SK-N-SH treated with all-trans-retinoic acid at 6 μM for 48 hours (cell line): ENCODE data around the gene AIF1L.
"Not testable (repeated sequence)": the region's sequence is repeated elsewhere in the genome, so short reads cannot be mapped to it uniquely, and the experiment has no call there.

Source experiments
- ATAC-seq: fragments of 200-7000 bp; cut with Tn5 transposase; 3 replicates; pipeline ENCODE4 v1.9.1; 2020; ENCODE audit warnings: mild to moderate bottlenecking, moderate library complexity
- ARNTL ChIP-seq: fragments of 450-650 bp; formaldehyde crosslinking; IDR thresholded peaks from 2 replicates; pipeline ENCODE4 v1.5.0; 2020; ENCODE audit warnings: low read depth, mild to moderate bottlenecking, moderate library complexity, borderline replicate concordance
- CSDC2 ChIP-seq: fragments of 250-450 bp; sonication (Bioruptor Pico); IDR thresholded peaks from 2 replicates; pipeline ENCODE4 v1.5.0; 2020; ENCODE audit warnings: mild to moderate bottlenecking, moderate library complexity
- ESRRG ChIP-seq: fragments of 250-450 bp; sonication (Bioruptor Pico); IDR thresholded peaks from 2 replicates; pipeline ENCODE4 v1.6.1; 2021; ENCODE audit warnings: mild to moderate bottlenecking
- GLIS3 ChIP-seq: fragments of 250-450 bp; sonication (Bioruptor Pico); IDR thresholded peaks from 2 replicates; pipeline ENCODE4 v1.5.0; 2020; ENCODE audit warnings: mild to moderate bottlenecking, moderate library complexity
- ISL1 ChIP-seq: fragments of 250-450 bp; sonication (Bioruptor Pico); IDR thresholded peaks from 2 replicates; pipeline ENCODE4 v2.1.2; 2022; ENCODE audit warnings: mild to moderate bottlenecking, moderate library complexity
- PPARA ChIP-seq: fragments of 250-450 bp; sonication (Bioruptor Pico); IDR thresholded peaks from 2 replicates; pipeline ENCODE4 v1.5.0; 2020; ENCODE audit warnings: mild to moderate bottlenecking, borderline replicate concordance
- SNAI2 ChIP-seq: fragments of 250-450 bp; sonication (Bioruptor Pico); IDR thresholded peaks from 2 replicates; pipeline ENCODE4 v1.5.0; 2020; ENCODE audit warnings: mild to moderate bottlenecking, moderate library complexity
- TCF4 ChIP-seq: fragments of 250-450 bp; sonication (Bioruptor Pico); IDR thresholded peaks from 2 replicates; pipeline ENCODE4 v1.8.0; 2021; ENCODE audit warnings: mild to moderate bottlenecking, moderate library complexity, borderline replicate concordance
- TOX ChIP-seq: fragments of 250-450 bp; sonication (Bioruptor Pico); IDR thresholded peaks from 2 replicates; pipeline ENCODE4 v1.8.0; 2021; ENCODE audit warnings: mild to moderate bottlenecking, moderate library complexity, borderline replicate concordance
- ZC3H10 ChIP-seq: fragments of 250-450 bp; sonication (Bioruptor Pico); IDR thresholded peaks from 2 replicates; pipeline ENCODE4 v1.5.1; 2021; ENCODE audit warnings: mild to moderate bottlenecking, moderate library complexity
- ZFP3 ChIP-seq: fragments of 250-450 bp; sonication (Bioruptor Pico); IDR thresholded peaks from 2 replicates; pipeline ENCODE4 v1.5.0; 2020; ENCODE audit warnings: mild to moderate bottlenecking, moderate library complexity
- ZFP30 ChIP-seq: fragments of 450-650 bp; formaldehyde crosslinking; IDR thresholded peaks from 2 replicates; pipeline ENCODE4 v1.5.0; 2022; ENCODE audit warnings: mild to moderate bottlenecking, moderate library complexity
- ZNF565 ChIP-seq: fragments of 450-650 bp; formaldehyde crosslinking; conservative IDR thresholded peaks from 2 replicates; pipeline ENCODE4 v1.5.0; 2020; ENCODE audit warnings: low read depth, mild to moderate bottlenecking, moderate library complexity
- ZNF70 ChIP-seq: fragments of 450-650 bp; formaldehyde crosslinking; IDR thresholded peaks from 2 replicates; pipeline ENCODE4 v1.5.0; 2020; ENCODE audit warnings: mild to moderate bottlenecking, moderate library complexity
- ZNF8 ChIP-seq: fragments of 450-650 bp; formaldehyde crosslinking; IDR thresholded peaks from 2 replicates; pipeline ENCODE4 v1.5.0; 2020; ENCODE audit warnings: mild to moderate bottlenecking, moderate library complexity
- TF ChIP-seq, protein P1 (sequence below): fragments of 250-450 bp; sonication (Bioruptor Pico); IDR thresholded peaks from 2 replicates; pipeline ENCODE4 v1.5.1; 2020; ENCODE audit warnings: low read depth, mild to moderate bottlenecking, moderate library complexity
- TF ChIP-seq, protein P2 (sequence below): fragments of 250-450 bp; sonication (Bioruptor Pico); IDR thresholded peaks from 2 replicates; pipeline ENCODE4 v1.5.0; 2020; ENCODE audit warnings: mild to moderate bottlenecking, moderate library complexity
- TF ChIP-seq, protein P3 (sequence below): fragments of 250-450 bp; sonication (Bioruptor Pico); IDR thresholded peaks from 2 replicates; pipeline ENCODE4 v1.8.0; 2021; ENCODE audit warnings: low read depth, mild to moderate bottlenecking, moderate library complexity, borderline replicate concordance

The AIF1L gene

DNA sequence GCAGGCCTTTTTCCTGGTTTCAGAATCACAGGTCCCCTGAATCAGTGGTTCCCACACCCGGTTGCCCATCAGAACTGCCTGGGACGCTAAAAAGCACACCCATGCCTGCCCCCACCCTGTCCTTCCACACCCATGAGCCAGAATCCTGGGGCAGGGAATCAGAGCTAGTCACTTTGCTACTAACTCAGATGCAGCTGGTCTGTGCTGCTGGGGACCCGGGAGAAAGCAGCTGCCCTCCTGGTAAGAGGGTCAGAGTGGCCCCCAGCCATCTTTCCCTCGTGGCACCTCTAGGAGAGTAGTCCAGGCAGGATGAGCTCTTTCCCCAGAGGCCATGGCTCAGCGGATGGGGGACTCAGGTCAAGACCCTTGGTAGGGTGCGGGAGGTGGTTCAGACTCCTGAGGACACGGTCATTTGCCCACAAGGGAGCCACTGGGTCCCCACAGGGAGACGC is 17.8 kb downstream of the AIF1L start:
- ATAC-seq = no peak; the same call in 2 of the 3 replicates
- TF ChIP-seq ZNF565 (CRISPR knock-in tag) = no peak
- no peak for TF ChIP-seq ZNF8 (CRISPR knock-in tag)
- TF ChIP-seq CSDC2 (CRISPR knock-in tag) = no peak
- TF ChIP-seq, all 23 proteins: peak for 0

DNA sequence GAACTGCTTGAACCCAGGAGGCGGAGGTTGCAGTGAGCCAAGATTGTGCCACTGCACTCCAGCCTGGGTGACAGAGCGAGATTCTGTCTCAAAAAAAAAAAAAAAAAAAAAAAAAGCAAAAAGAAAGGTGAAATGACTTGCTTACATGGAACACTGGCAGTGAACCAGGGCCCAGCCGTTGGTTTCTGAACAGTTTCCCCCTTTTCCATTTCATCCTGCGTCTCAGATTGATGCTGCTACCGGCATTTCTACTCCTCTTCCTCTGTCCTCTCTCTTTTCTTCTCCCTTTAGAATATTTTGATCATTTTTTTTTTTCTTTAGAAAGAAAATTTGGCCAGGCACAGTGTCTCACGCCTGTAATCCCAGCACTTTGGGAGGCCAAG is 19.0 kb downstream of the AIF1L start:
- ATAC-seq = not testable (repeated sequence)

DNA sequence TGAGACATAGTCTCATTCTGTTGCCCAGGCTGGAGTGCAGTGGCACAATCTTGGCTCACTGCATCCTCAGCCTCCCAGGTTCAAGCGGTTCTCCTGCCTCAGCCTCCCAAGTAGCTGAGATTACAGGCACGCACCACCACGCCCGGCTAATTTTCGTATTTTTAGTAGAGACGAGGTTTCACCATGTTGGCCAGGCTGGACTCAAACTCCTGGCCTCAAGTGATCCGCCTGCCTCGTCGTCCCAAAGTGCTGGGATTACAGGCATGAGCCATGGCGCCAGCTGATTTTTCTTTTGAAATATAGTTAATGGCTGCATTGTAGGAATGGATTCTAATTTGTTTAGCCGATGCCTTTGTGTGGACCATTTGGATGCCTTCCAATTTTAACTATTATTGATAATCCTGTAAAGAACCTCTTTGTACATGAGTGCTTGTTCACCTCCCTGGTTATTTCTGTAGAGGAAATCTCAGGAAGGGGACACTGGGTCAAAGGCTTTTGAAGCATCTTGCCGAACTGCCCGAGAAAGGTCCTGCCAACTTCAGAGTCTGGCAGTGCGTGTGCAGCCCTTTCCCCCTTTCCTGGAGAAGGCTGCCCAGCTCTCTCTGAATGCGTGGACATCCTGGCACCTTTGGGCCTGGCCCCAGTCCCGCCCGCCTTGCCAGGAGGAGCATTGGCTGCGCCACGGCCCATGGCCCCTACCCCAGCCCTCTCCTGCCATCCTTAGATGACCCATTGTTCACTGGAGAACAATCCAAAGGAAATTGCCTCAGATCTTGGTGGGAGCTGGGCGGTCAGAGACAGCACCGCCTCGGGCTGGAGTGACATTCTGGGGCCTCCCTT is 20.2 kb downstream of the AIF1L start:
- no peak for TF ChIP-seq ISL1 (CRISPR knock-in tag)
- TF ChIP-seq ZC3H10 (CRISPR knock-in tag) = no peak
- TF ChIP-seq, protein P1, sequence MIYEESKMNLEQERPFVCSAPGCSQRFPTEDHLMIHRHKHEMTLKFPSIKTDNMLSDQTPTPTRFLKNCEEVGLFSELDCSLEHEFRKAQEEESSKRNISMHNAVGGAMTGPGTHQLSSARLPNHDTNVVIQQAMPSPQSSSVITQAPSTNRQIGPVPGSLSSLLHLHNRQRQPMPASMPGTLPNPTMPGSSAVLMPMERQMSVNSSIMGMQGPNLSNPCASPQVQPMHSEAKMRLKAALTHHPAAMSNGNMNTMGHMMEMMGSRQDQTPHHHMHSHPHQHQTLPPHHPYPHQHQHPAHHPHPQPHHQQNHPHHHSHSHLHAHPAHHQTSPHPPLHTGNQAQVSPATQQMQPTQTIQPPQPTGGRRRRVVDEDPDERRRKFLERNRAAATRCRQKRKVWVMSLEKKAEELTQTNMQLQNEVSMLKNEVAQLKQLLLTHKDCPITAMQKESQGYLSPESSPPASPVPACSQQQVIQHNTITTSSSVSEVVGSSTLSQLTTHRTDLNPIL (CRISPR knock-in tag) = no peak
- TF ChIP-seq ZNF70 = no peak
- ATAC-seq = no peak

DNA sequence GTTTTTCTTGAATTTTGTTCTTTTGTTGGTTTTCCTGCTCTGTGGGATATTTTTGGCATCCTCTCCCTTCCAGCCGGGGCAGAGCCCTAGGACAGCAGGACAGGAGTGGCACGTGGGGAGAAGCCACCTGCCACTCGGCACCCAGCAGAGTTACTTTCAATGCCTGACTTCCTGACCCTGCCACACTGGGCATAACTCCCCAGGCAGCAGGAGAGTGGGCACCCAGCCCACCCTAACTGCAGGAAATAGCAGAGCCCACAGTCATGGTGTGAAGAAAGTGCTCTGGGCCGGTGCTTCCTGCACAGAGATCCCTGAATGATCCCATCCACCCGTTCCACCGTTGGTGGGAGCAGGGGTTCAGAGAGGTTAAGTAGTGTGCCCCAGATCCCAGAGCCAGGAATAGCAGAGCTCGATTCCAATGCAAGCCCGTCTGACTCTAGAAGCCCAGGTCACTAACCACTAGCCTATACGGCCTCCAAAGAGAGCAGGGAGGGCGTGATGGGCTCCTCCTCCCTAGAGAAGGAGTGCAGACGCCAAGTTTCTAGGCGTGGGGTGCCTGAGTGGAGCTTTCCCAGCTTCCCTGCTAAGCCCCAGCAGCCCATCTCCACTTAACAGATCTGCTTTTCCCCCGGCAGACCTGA is 20.9 kb downstream of the AIF1L start:
- ATAC-seq = no peak; the same call in 2 of the 3 replicates
- TF ChIP-seq, protein P2, sequence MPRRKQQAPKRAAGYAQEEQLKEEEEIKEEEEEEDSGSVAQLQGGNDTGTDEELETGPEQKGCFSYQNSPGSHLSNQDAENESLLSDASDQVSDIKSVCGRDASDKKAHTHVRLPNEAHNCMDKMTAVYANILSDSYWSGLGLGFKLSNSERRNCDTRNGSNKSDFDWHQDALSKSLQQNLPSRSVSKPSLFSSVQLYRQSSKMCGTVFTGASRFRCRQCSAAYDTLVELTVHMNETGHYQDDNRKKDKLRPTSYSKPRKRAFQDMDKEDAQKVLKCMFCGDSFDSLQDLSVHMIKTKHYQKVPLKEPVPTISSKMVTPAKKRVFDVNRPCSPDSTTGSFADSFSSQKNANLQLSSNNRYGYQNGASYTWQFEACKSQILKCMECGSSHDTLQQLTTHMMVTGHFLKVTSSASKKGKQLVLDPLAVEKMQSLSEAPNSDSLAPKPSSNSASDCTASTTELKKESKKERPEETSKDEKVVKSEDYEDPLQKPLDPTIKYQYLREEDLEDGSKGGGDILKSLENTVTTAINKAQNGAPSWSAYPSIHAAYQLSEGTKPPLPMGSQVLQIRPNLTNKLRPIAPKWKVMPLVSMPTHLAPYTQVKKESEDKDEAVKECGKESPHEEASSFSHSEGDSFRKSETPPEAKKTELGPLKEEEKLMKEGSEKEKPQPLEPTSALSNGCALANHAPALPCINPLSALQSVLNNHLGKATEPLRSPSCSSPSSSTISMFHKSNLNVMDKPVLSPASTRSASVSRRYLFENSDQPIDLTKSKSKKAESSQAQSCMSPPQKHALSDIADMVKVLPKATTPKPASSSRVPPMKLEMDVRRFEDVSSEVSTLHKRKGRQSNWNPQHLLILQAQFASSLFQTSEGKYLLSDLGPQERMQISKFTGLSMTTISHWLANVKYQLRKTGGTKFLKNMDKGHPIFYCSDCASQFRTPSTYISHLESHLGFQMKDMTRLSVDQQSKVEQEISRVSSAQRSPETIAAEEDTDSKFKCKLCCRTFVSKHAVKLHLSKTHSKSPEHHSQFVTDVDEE (CRISPR knock-in tag) = no peak
- TF ChIP-seq ARNTL (no peak), TCF4 (no peak), ZC3H10 (CRISPR knock-in tag) (no peak), ZNF70 (no peak), ISL1 (CRISPR knock-in tag) (no peak), ZNF8 (CRISPR knock-in tag) (no peak), ZFP3 (CRISPR knock-in tag) (no peak), PPARA (CRISPR knock-in tag) (no peak), GLIS3 (CRISPR knock-in tag) (no peak), CSDC2 (CRISPR knock-in tag) (no peak)
- TF ChIP-seq, protein P3, sequence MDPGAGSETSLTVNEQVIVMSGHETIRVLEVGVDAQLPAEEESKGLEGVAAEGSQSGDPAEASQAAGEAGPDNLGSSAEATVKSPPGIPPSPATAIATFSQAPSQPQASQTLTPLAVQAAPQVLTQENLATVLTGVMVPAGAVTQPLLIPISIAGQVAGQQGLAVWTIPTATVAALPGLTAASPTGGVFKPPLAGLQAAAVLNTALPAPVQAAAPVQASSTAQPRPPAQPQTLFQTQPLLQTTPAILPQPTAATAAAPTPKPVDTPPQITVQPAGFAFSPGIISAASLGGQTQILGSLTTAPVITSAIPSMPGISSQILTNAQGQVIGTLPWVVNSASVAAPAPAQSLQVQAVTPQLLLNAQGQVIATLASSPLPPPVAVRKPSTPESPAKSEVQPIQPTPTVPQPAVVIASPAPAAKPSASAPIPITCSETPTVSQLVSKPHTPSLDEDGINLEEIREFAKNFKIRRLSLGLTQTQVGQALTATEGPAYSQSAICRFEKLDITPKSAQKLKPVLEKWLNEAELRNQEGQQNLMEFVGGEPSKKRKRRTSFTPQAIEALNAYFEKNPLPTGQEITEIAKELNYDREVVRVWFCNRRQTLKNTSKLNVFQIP (CRISPR knock-in tag) = no peak

DNA sequence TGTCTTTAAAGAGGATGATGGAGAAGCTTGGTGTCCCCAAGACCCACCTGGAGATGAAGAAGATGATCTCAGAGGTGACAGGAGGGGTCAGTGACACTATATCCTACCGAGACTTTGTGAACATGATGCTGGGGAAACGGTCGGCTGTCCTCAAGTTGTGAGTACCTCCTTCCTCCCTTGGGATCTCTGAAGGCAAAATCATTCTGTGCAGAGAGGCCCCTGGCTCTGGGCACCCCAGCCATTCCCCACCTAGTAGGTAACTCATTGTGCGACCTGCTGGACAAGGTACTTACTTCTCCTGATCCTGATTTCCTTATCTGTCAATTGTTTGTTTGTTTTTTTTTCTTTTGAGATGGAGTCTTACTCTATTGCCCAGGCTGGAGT is 21.4 kb downstream of the AIF1L start:
- no peak for TF ChIP-seq ARNTL
- TF ChIP-seq SNAI2 (CRISPR knock-in tag) = no peak
- no peak for TF ChIP-seq ZNF8 (CRISPR knock-in tag)
- TF ChIP-seq ESRRG (CRISPR knock-in tag) = no peak
- TF ChIP-seq TOX (CRISPR knock-in tag) = no peak
- TF ChIP-seq ZC3H10 (CRISPR knock-in tag) = no peak
- no peak for TF ChIP-seq ZFP30 (CRISPR knock-in tag)
- ATAC-seq = no peak

DNA sequence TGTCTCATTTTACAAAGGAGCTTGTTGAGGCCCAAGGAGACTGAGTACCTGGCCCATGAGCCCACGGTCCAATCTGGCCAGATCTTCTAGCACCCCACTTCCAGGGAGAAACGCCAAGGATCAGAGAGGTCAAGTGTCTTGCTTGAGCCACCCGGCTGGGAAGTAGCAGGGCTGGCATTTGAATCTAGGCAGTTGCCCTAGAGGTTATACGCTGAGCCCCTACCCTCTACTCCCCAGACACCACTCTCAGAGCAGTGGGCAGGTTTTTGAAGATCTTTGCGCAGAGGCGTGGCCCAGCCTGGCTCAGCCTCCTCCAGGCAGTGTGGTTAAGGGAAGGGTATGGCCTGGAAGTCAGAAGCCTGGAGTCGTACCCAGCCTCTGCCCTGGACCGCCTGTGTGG is 23.3 kb downstream of the AIF1L start:
- no peak for ATAC-seq
- TF ChIP-seq, protein P1 (CRISPR knock-in tag) = no peak
- TF ChIP-seq ESRRG (CRISPR knock-in tag) = no peak
- TF ChIP-seq, protein P2 (CRISPR knock-in tag) = no peak
- TF ChIP-seq, protein P3 (CRISPR knock-in tag) = no peak
- no peak for TF ChIP-seq GLIS3 (CRISPR knock-in tag)
- TF ChIP-seq ISL1 (CRISPR knock-in tag) = no peak
- no peak for TF ChIP-seq TCF4
- no peak for TF ChIP-seq ZFP3 (CRISPR knock-in tag)
